GM21786 (cell line): Measurements from ENCODE around the gene PARD6A.
"Not testable (repeated sequence)": the region's sequence is repeated elsewhere in the genome, so short reads cannot be mapped to it uniquely, and the experiment has no call there.

Experiments used
- ATAC-seq: cut with Tn5 transposase; IDR thresholded peaks from one replicate; pipeline ENCODE4 v1.9.1; 2021; ENCODE audit not compliant: unreplicated experiment

PARD6A gene

GRCh38 chr16:67685388-67686112, 24.8 kb downstream of the PARD6A start:
- no peak for ATAC-seq

GRCh38 chr16:67693517-67694285, 32.9 kb downstream of the PARD6A start:
- not testable (repeated sequence) for ATAC-seq

GRCh38 chr16:67694611-67695010, 33.9 kb downstream of the PARD6A start:
- ATAC-seq = no peak

GRCh38 chr16:67697422-67698185, 36.8 kb downstream of the PARD6A start:
- no peak for ATAC-seq

- no peak for ATAC-seq
These were observed 38.5 kb downstream of the PARD6A start for GRCh38 chr16:67699265-67699664.

GRCh38 chr16:67701420-67701819, 40.7 kb downstream of the PARD6A start:
- no peak for ATAC-seq

GRCh38 chr16:67702130-67702529, 41.4 kb downstream of the PARD6A start:
- ATAC-seq = no peak

- ATAC-seq = no peak
These were observed 42.9 kb downstream of the PARD6A start for GRCh38 chr16:67703626-67704025.

GRCh38 chr16:67704110-67704509, 43.4 kb downstream of the PARD6A start:
- ATAC-seq = no peak

- no peak for ATAC-seq
These were observed 46.5 kb downstream of the PARD6A start for GRCh38 chr16:67707210-67707609.

GRCh38 chr16:67707790-67708189, 47.0 kb downstream of the PARD6A start:
- ATAC-seq = no peak

- ATAC-seq = no peak
These were observed 47.6 kb downstream of the PARD6A start for GRCh38 chr16:67708368-67708771.

- ATAC-seq = no peak
These were observed 48.3 kb downstream of the PARD6A start for GRCh38 chr16:67709050-67709449.

- no peak for ATAC-seq
These were observed 49.8 kb downstream of the PARD6A start for GRCh38 chr16:67710607-67711006.
